IPS-15b (cell line): ENCODE data around the gene FAM184B.
A peak's percentile ranks its signal among the peaks of the same experiment; 100 is the strongest.

Source experiments
- H3K27me3 ChIP-seq: one replicate; pipeline ENCODE4 v1.6.1; 2013; ENCODE audit warnings: low read length; ENCODE audit not compliant: control insufficient read depth, insufficient read depth
- H3K36me3 ChIP-seq: one replicate; pipeline ENCODE4 v1.6.1; 2013; ENCODE audit warnings: low read length; ENCODE audit not compliant: control insufficient read depth, insufficient read depth
- H3K4me1 ChIP-seq: one replicate; pipeline ENCODE4 v1.6.1; 2013; ENCODE audit warnings: mild to moderate bottlenecking, low read length; ENCODE audit not compliant: control insufficient read depth, insufficient read depth
- H3K4me3 ChIP-seq: one replicate; pipeline ENCODE4 v1.5.1; 2013; ENCODE audit warnings: low read depth, low read length
- H3K9ac ChIP-seq: one replicate; pipeline ENCODE4 v1.6.1; 2013; ENCODE audit warnings: low read depth, mild to moderate bottlenecking, low read length
- H3K9me3 ChIP-seq: one replicate; pipeline ENCODE4 v1.6.1; 2013; ENCODE audit warnings: mild to moderate bottlenecking, low read length; ENCODE audit not compliant: control insufficient read depth, insufficient read depth

The FAM184B gene

GRCh38 chr4:17642398-17642783 lies 139.0 kb downstream of the FAM184B start:
- Histone ChIP-seq H3K36me3 (peaks cover 2% of the 10 kb centered on the region), H3K4me3 (peak overlapping the region; percentile 41), H3K9me3 (no peaks in the 10 kb centered on the region), H3K27me3 (peaks cover 9% of the 10 kb centered on the region), H3K9ac (no peak overlapping the region), H3K4me1 (no peaks in the 10 kb centered on the region)

GRCh38 chr4:17639136-17639535 lies 142.3 kb downstream of the FAM184B start:
- H3K4me3 ChIP-seq: no peak overlapping the region

DNA sequence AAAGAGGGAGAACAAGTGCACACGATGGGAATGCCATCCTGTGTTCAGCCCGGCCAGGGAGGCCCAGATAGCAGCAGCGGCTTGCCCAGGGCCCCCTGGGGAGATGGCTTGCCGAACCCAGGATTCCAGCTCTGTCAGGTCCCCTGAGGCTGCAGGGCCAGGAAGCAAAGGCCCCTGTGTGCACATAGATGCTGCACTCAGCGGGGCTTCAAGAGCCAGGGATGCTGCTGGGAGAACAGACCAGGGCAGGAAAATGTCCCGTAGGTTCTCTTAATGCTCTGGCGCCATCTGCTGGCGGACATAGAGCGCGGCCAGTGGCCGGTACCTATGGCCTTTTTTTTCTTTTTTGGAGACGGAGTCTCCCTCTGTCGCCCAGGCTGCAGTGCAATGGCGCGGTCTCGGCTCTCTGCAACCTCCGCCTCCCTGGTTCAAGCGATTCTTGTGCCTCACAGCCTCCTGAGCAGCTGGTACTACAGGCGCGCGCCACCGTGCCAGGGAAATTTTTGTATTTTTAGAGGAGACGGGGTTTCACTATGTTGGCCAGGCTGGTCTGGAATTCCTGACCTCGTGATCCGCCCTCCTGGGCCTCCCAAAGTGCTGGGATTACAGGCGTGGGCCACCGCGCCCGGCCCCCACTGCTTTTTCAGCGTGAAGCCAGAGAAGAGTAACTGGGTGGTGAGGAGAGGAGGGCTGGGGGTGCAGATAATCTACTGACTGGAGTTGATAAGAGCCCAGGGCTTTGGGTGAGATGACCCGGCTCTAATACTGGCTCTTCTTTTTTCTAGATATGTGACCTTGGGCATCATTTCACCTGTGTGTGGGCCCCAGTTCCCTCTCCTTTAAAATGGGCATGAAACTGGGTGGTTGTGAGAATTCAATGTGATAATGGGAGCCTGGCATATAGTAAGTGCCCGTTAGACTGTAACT lies 144.5 kb downstream of the FAM184B start:
- H3K9ac ChIP-seq: no peak overlapping the region
- no peaks in the 10 kb centered on the region for H3K27me3 ChIP-seq
- no peak overlapping the region for H3K4me3 ChIP-seq
- peaks cover 8% of the 10 kb centered on the region for H3K36me3 ChIP-seq
- H3K9me3 ChIP-seq: no peaks in the 10 kb centered on the region
- no peaks in the 10 kb centered on the region for H3K4me1 ChIP-seq

More at GRCh38 chr4:17639136-17639535, 142.3 kb downstream of the FAM184B start:
- H3K4me1 ChIP-seq: no peaks in the 10 kb centered on the region
- H3K27me3 ChIP-seq: peaks cover 9% of the 10 kb centered on the region
- no peaks in the 10 kb centered on the region for H3K9me3 ChIP-seq
- H3K36me3 ChIP-seq: peaks cover 2% of the 10 kb centered on the region
- no peak overlapping the region for H3K9ac ChIP-seq

- H3K4me3 ChIP-seq: no peak overlapping the region
- peaks cover 8% of the 10 kb centered on the region for H3K36me3 ChIP-seq
- H3K9me3 ChIP-seq: no peaks in the 10 kb centered on the region
- H3K27me3 ChIP-seq: no peaks in the 10 kb centered on the region
- H3K9ac ChIP-seq: no peak overlapping the region
- no peaks in the 10 kb centered on the region for H3K4me1 ChIP-seq
Measured at GRCh38 chr4:17636341-17636695, 145.1 kb downstream of the FAM184B start.

GRCh38 chr4:17635056-17635455 lies 146.4 kb downstream of the FAM184B start:
- Histone ChIP-seq H3K36me3 (peaks cover 11% of the 10 kb centered on the region), H3K9me3 (no peaks in the 10 kb centered on the region), H3K9ac (no peak overlapping the region), H3K4me3 (no peak overlapping the region), H3K27me3 (no peaks in the 10 kb centered on the region), H3K4me1 (no peaks in the 10 kb centered on the region)

DNA sequence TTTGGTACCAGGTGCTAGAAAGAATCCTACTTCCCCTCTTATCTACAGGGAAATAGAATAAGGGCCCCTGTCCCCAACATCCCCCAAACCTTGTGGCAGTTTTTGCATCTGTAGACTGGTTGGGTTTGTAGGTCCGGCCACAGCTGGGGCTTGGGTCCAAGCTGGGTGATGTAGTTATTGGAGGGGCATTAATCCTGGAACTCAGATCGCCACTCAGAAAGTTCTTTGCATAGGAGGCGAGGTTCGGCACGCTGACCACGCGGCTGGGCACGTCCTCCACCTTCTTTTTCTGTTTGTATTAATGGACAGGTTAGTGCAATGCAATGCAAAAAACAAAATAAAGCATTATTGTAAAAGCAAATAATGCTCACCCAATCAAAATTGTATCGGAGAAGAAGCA lies 147.8 kb downstream of the FAM184B start:
- Histone ChIP-seq H3K36me3 (peaks cover 14% of the 10 kb centered on the region), H3K27me3 (no peaks in the 10 kb centered on the region), H3K4me1 (no peaks in the 10 kb centered on the region), H3K9me3 (no peaks in the 10 kb centered on the region), H3K4me3 (no peak overlapping the region), H3K9ac (no peak overlapping the region)

DNA sequence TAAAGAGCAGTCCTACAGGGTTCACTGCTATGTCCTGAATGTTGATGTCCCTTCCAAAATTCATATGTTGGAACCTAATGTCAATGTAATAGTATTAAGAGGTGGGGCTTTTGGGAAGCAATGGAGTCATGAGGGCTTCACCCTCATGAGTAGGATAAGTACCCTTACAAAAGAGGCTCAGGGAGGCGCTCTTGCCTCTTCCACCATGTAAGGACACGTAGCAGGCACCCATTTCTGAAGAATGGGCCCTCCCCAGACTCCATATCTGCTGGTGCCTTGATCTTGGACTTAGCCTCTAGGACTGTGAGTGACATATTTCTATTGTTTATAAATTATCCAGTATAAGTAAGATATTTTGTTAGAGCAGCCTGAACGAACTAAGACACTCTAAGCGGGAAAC lies 151.2 kb downstream of the FAM184B start:
- H3K4me3 ChIP-seq: no peak overlapping the region
- H3K27me3 ChIP-seq: no peaks in the 10 kb centered on the region
- no peak overlapping the region for H3K9ac ChIP-seq
- no peaks in the 10 kb centered on the region for H3K4me1 ChIP-seq
- no peaks in the 10 kb centered on the region for H3K9me3 ChIP-seq
- peaks cover 31% of the 10 kb centered on the region for H3K36me3 ChIP-seq

DNA sequence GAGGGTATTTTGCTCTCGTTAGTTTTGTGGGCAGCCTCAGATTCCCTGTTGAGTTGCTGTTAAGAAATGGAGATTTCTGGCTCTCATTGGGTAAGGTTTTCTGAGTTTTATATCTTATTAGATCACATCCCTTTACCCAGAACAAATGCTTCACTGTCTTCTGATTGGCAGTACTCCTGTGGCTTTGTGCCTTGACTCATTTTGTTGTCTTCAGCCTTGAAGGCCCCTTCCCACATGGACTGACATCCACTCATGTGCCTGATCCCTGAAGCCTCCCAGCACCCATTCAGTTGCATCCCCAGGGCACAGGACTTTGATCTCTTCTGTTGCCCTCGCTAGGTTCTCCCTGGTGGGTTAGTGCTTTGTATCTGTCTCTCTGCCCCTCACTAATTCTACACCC lies 156.6 kb downstream of the FAM184B start:
- Histone ChIP-seq H3K4me3 (no peak overlapping the region), H3K36me3 (peaks cover 55% of the 10 kb centered on the region), H3K4me1 (no peaks in the 10 kb centered on the region), H3K27me3 (no peaks in the 10 kb centered on the region), H3K9me3 (no peaks in the 10 kb centered on the region), H3K9ac (no peak overlapping the region)

DNA sequence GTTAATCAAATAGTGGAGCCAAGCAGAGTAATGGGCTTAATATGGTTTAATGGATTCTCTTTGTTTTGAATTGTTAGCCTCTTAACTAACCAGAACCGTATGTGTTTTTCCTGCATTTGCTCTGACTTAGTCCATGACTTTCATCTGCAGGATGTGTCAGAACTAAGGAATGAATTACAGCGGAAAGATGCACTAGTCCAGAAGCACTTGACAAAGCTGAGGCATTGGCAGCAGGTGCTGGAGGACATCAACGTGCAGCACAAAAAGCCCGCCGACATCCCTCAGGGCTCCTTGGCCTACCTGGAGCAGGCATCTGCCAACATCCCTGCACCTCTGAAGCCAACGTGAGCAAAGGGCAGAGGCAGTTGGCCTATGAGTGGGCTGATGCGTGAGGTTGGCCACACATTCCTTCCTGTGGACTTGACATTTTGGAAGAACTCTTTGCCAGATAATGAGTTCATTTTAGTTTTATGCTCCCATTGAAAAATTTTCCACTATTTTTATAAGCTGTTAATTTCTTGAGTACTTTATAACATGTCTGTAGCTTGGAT lies 157.9 kb downstream of the FAM184B start:
- Histone ChIP-seq H3K27me3 (no peaks in the 10 kb centered on the region), H3K36me3 (peaks cover 58% of the 10 kb centered on the region)

DNA sequence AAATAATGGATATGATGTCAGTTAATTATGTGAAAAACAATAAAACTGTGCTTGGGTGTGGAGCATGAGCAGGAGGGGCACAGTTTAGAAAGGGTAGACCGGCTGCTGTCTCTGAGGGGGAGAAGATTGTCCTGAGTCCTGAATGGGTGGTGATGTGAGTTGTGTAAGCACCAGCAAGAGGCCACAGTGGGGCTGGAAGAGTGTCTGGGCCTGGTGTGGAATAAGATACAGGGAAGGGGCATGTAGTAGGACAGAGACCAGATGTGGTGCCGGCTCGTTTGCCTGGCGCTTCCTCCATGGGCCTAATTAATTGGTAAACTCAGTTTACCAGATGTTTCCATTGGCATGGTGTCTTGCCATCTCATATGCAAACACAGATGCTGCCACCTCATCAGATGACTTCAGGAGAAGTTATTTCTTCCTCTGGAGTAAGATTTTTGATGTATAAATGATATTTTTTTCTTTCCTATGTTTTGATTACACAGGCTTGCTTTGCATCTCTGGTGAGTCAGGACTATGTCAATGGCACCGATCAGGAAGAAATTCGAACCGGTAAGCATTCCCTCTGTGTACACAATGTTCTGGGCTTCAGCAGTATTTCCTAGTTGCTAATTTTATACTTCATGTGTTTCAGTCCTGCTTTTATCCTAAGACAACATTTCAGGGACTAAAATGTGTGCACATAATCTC lies 161.9 kb downstream of the FAM184B start:
- Histone ChIP-seq H3K4me3 (no peak overlapping the region), H3K27me3 (no peaks in the 10 kb centered on the region), H3K9me3 (no peaks in the 10 kb centered on the region), H3K36me3 (peaks cover 44% of the 10 kb centered on the region), H3K9ac (no peak overlapping the region), H3K4me1 (no peaks in the 10 kb centered on the region)

More for the DNA sequence above, 157.9 kb downstream of the FAM184B start:
- Histone ChIP-seq H3K9ac (no peak overlapping the region), H3K9me3 (no peaks in the 10 kb centered on the region), H3K4me3 (no peak overlapping the region), H3K4me1 (no peaks in the 10 kb centered on the region)

GRCh38 chr4:17618926-17619325 lies 162.5 kb downstream of the FAM184B start:
- H3K9ac ChIP-seq: no peak overlapping the region
- H3K4me3 ChIP-seq: no peak overlapping the region
- H3K36me3 ChIP-seq: peaks cover 40% of the 10 kb centered on the region
- H3K4me1 ChIP-seq: no peaks in the 10 kb centered on the region
- H3K27me3 ChIP-seq: no peaks in the 10 kb centered on the region
- no peaks in the 10 kb centered on the region for H3K9me3 ChIP-seq

GRCh38 chr4:17616283-17616682 lies 165.1 kb downstream of the FAM184B start:
- no peak overlapping the region for H3K4me3 ChIP-seq
- no peaks in the 10 kb centered on the region for H3K4me1 ChIP-seq
- no peaks in the 10 kb centered on the region for H3K9me3 ChIP-seq
- H3K27me3 ChIP-seq: no peaks in the 10 kb centered on the region
- no peak overlapping the region for H3K9ac ChIP-seq
- peaks cover 19% of the 10 kb centered on the region for H3K36me3 ChIP-seq
